Anterior cingulate cortex (tissue), 58 donors: Measurements from ENCODE around the gene DCAF5.

Experiments
- DNase-seq, 58 donors: peaks; one replicate each; lab custom pipeline; 2025; lab: John Stamatoyannopoulos, UW

The DCAF5 gene

GRCh38 chr14:69013943-69014782 is 138.8 kb downstream of the DCAF5 start:
- DNase-seq, result peak in 13 of 58 donors; percentile 4 to 39 (median 11)

- peak in 9 of 58 donors; percentile 6 to 46 (median 26) for DNase-seq
Observed at GRCh38 chr14:69012256-69012953, 140.5 kb downstream of the DCAF5 start.

GRCh38 chr14:69010648-69011047 is 142.3 kb downstream of the DCAF5 start:
- DNase-seq, result no peak

GRCh38 chr14:69008421-69008884 is 144.5 kb downstream of the DCAF5 start:
- DNase-seq, result no peak

- no peak for DNase-seq
Observed at GRCh38 chr14:69006346-69006745, 146.6 kb downstream of the DCAF5 start.

- peak in 8 of 58 donors; percentile 5 to 60 (median 20) for DNase-seq
Observed at GRCh38 chr14:69005432-69006148, 147.3 kb downstream of the DCAF5 start.

GRCh38 chr14:69004731-69005431 is 148.0 kb downstream of the DCAF5 start:
- DNase-seq, result no peak

GRCh38 chr14:69003626-69004025 is 149.3 kb downstream of the DCAF5 start:
- DNase-seq, result no peak

GRCh38 chr14:69002069-69002468 is 150.8 kb downstream of the DCAF5 start:
- DNase-seq, result no peak

- DNase-seq, result no peak
Observed at GRCh38 chr14:69001375-69001774, 151.5 kb downstream of the DCAF5 start.
